ENCODE results near the gene EIF2S3B.

EIF2S3B gene

DNA sequence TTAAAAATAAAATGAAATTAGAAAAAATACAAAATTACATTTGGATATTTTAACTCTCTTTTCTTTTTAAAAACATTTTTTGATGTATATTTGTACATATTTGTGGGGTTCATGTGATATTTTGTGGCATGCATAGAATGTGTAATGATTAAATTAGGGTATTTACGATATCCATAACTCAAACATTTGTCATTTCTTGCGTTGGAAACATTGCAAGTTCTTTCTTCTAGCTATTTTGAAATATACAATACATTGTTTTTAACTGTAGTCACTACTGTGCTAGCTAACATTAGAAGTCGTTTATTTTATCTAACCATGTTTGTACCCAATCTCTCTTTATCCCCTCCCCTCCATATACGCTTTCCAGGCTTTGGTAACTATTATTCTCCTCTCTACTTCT lies 13.9 kb upstream of the EIF2S3B start:
- H3K4me1 ChIP-seq: no peaks in the 10 kb centered on the region
- H3K36me3 ChIP-seq: no peaks in the 10 kb centered on the region
- H3K4me3 ChIP-seq: no peak overlapping the region
- no peak for DNase-seq
- H3K27ac ChIP-seq: no peak overlapping the region
- no peaks in the 10 kb centered on the region for H3K9me3 ChIP-seq
- intact Hi-C loops (cut with DNase I; ENCODE audit: low total_unique reads): no loop called here
- no peaks in the 10 kb centered on the region for H3K27me3 ChIP-seq
- TF ChIP-seq, protein P1, sequence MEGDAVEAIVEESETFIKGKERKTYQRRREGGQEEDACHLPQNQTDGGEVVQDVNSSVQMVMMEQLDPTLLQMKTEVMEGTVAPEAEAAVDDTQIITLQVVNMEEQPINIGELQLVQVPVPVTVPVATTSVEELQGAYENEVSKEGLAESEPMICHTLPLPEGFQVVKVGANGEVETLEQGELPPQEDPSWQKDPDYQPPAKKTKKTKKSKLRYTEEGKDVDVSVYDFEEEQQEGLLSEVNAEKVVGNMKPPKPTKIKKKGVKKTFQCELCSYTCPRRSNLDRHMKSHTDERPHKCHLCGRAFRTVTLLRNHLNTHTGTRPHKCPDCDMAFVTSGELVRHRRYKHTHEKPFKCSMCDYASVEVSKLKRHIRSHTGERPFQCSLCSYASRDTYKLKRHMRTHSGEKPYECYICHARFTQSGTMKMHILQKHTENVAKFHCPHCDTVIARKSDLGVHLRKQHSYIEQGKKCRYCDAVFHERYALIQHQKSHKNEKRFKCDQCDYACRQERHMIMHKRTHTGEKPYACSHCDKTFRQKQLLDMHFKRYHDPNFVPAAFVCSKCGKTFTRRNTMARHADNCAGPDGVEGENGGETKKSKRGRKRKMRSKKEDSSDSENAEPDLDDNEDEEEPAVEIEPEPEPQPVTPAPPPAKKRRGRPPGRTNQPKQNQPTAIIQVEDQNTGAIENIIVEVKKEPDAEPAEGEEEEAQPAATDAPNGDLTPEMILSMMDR (IDR thresholded peaks at IDR 0.05): no peak

DNA sequence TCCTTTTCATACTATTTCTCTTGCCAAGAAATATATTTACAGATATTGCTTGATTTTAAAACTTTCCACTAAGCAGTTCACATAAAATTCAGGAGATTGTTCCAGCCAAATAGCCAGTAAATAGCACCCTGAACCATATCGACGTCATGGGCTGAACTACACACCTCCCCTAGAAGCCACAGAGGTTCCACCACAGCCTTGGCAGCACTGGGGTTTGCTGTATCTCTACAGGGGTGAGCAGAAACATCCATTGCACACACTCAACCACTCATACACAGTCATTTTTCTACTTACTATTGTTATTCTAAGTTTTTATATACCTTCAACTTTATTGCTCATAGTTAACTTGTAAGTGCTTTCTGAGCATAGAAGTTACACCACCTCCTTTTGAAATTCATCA lies 8.1 kb upstream of the EIF2S3B start:
- Histone ChIP-seq H3K27me3 (no peaks in the 10 kb centered on the region), H3K9me3 (no peaks in the 10 kb centered on the region), H3K36me3 (no peaks in the 10 kb centered on the region), H3K4me1 (no peaks in the 10 kb centered on the region), H3K4me3 (no peak overlapping the region), H3K27ac (no peak overlapping the region)
- DNase-seq: no peak
- TF ChIP-seq, protein P1 (IDR thresholded peaks at IDR 0.05): no peak
- intact Hi-C loops (cut with DNase I; ENCODE audit: low total_unique reads): no loop called here

DNA sequence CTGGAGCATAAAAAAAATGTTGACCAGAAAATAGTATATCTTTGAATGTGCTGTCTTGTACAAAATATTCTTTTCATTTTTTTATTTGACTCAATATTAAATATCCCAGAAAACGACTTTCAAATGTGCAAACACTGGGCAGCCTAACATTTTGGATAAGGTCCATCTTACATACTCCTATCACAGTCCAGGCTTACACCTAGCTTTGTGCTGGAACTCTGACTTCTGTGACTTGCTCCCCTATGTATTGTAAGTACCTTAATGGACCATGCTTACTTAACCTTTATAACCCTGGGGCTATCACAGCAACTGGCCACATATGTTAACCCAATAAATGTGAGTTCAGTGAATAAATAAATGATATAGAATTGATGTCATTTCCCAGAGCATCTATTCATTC lies 7.6 kb upstream of the EIF2S3B start:
- intact Hi-C loops (cut with DNase I; ENCODE audit: low total_unique reads): no loop called here
- Histone ChIP-seq H3K4me3 (no peak overlapping the region), H3K27me3 (no peaks in the 10 kb centered on the region), H3K27ac (no peak overlapping the region), H3K36me3 (no peaks in the 10 kb centered on the region), H3K9me3 (no peaks in the 10 kb centered on the region), H3K4me1 (no peaks in the 10 kb centered on the region)
- TF ChIP-seq, protein P1 (IDR thresholded peaks at IDR 0.05): no peak
- no peak for DNase-seq

DNA sequence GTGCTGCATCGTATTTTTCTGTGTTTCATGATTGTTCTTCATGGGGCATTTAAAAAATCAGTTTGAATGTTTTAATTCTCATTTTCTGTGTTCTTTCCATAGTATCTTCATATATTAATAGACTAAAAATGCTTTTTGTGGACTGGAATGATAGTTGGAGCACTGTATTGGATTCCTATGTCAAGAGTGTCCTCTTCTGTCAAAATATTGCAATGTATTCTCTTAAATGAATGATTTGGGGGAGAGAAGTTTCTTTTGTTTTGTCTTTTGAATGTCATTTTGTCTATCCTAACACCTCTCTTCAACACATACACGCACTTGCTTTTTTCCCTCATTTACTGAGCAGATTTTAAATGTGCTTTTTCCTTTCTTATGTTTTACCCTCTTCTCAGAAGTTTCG lies 4.7 kb upstream of the EIF2S3B start:
- no peak for DNase-seq
- Histone ChIP-seq H3K27ac (no peak overlapping the region), H3K4me3 (no peak overlapping the region), H3K27me3 (no peaks in the 10 kb centered on the region), H3K9me3 (no peaks in the 10 kb centered on the region), H3K36me3 (no peaks in the 10 kb centered on the region), H3K4me1 (no peaks in the 10 kb centered on the region)
- TF ChIP-seq, protein P1 (IDR thresholded peaks at IDR 0.05): no peak
- intact Hi-C loops (cut with DNase I; ENCODE audit: low total_unique reads): no loop called here

DNA sequence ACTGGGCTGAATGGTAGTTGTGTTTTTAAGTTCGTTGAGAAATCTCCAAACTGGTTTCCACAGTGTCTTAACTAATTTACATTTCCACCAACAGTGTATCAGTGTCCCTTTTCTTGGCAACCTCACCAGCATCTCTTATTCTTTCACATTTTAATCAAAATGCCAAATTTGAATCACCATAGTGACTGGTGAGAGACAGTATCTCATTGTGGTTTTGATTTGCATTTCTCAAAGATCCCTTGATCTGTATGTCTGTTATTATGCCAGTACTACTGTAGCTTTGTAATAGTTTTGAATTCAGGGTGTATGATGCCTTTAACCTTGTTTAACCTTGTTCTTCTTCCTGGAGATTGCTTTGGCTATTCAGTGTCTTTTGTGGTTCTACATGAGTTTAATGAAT lies 2.2 kb upstream of the EIF2S3B start:
- intact Hi-C loops (cut with DNase I; ENCODE audit: low total_unique reads): no loop called here
- Histone ChIP-seq H3K36me3 (no peaks in the 10 kb centered on the region), H3K27ac (no peak overlapping the region), H3K4me1 (no peaks in the 10 kb centered on the region), H3K9me3 (peaks cover 0 to 5% (median 0%) of the 10 kb centered on the region in 3 donors), H3K4me3 (no peak overlapping the region), H3K27me3 (no peaks in the 10 kb centered on the region)
- TF ChIP-seq, protein P1 (IDR thresholded peaks at IDR 0.05): no peak
- DNase-seq: no peak

DNA sequence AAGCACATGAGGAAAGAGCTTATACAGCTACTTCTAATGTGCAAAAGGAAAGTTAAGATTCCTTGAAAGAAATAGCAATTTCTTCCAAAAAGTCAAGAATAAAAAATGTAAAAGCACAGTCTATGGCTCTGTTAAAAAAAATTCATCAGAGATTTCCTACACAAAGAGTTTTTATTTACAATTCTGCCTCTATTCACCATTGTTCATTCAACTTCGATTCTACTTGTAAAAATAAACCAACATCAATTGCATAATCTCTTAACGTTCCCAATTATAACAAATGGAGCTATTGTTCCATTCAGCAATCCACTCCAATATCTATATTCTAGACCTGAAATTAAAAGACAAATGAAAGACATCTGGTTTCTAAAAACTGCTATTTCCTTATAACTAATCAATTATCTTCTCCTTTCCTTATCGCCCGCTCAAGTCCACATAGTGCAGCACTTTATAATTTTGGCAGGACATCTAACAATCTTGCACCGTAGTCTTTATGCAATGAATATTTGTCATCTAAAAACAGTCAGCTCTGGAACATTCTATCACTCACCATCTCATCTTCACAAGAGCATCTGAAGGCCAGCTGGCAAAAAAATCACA lies 6.2 kb downstream of the EIF2S3B start:
- H3K27ac ChIP-seq: no peak overlapping the region
- no peaks in the 10 kb centered on the region for H3K4me1 ChIP-seq
- H3K4me3 ChIP-seq: no peak overlapping the region
- no peaks in the 10 kb centered on the region for H3K27me3 ChIP-seq
- no peak for DNase-seq
- H3K9me3 ChIP-seq: peaks cover 0 to 5% (median 0%) of the 10 kb centered on the region in 3 donors
- TF ChIP-seq, protein P1 (IDR thresholded peaks at IDR 0.05): no peak
- intact Hi-C loops (cut with DNase I; ENCODE audit: low total_unique reads): no loop called here
- no peaks in the 10 kb centered on the region for H3K36me3 ChIP-seq
